Neutrophil (primary cell): ENCODE data around the gene TLDC2.
A peak's percentile ranks its signal among the peaks of the same experiment; 100 is the strongest.
"Not testable (repeated sequence)": the region's sequence is repeated elsewhere in the genome, so short reads cannot be mapped to it uniquely, and the experiment has no call there.

ENCODE experiments used
- H3K27ac ChIP-seq: fragments of 200-600 bp; sonication (generic); 2 replicates; pipeline ENCODE4 v1.5.1; 2016; ENCODE audit warnings: mild to moderate bottlenecking, moderate library complexity
- H3K27me3 ChIP-seq: fragments of 200-600 bp; sonication (generic); 2 replicates; pipeline ENCODE4 v1.6.0; 2016; ENCODE audit warnings: mild to moderate bottlenecking
- H3K36me3 ChIP-seq: fragments of 200-600 bp; sonication (generic); 2 replicates; pipeline ENCODE4 v1.5.1; 2017
- H3K4me1 ChIP-seq, 2 experiments: fragments of 200-600 bp in 1 of 2; sonication (generic) in 1 of 2; 1 replicate in 1 of 2; 2 replicates in 1 of 2; pipeline versions ENCODE4 v1.5.1 to v1.6.1; 2013 to 2016; ENCODE audit warnings: low read depth in 1 of 2, low read length in 1 of 2, mild to moderate bottlenecking in 1 of 2, moderate library complexity in 1 of 2; ENCODE audit not compliant: control insufficient read depth in 1 of 2, insufficient read depth in 1 of 2
- H3K4me3 ChIP-seq, 2 experiments: fragments of 200-600 bp in 1 of 2; sonication (generic) in 1 of 2; 1 replicate in 1 of 2; 2 replicates in 1 of 2; pipeline ENCODE4 v1.5.1; 2013 to 2016; ENCODE audit warnings: low read depth in 1 of 2, low read length in 1 of 2, mild to moderate bottlenecking in 1 of 2, moderate library complexity in 1 of 2
- H3K9me3 ChIP-seq: fragments of 200-600 bp; sonication (generic); 2 replicates; pipeline ENCODE4 v1.5.1; 2016
- TF ChIP-seq, protein P1 (sequence below): fragments of 200-600 bp; sonication (generic); IDR thresholded peaks from 2 replicates; pipeline ENCODE4 v1.5.1; 2016; ENCODE audit warnings: antibody characterized with exemption

TLDC2 gene

DNA sequence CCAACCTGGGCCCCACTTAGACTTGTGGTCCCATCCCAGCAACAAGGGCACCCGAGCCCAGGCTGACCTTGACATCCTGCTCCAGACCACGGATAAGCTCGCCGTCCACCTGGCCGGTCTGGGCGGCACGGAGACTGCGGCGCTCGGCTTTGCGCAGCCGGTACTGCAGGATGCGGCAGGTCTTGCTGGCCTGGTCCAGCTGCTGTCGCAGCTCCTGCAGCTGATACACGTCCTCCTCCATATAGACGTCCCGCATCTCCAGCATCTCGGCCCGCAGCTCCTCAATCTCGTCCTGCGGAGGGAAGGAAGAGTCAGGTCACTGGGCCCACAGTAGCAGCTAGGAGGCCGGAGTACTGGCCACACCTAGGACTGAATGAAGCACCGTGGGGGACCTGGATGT lies 36.8 kb upstream of the TLDC2 start:
- H3K4me3 ChIP-seq: no peak overlapping the region

DNA sequence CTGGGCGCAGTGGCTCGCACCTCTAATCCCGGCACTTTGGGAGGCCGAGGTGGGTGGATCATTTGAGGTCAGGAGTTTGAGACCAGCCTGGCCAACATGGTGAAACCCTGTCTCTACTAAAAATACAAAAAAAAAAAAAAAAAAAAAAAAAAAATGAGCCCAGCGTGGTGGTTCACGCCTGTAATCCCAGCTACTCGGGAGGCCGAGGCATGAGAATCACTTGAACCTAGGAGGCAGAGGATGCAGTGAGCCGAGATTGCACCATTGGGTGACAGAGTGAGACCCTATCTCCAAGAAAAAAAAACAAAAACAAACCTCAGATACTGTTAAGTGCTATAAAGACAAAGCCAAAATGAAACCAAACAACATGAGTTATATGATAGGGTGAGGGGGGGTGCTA lies 34.9 kb upstream of the TLDC2 start:
- not testable (repeated sequence) for H3K27me3 ChIP-seq, H3K4me3 ChIP-seq, H3K9me3 ChIP-seq, H3K36me3 ChIP-seq
- peaks cover 40 to 47% of the 10 kb centered on the region in 2 experiments for H3K4me1 ChIP-seq
- peak overlapping the region; percentile 92 for H3K27ac ChIP-seq

More for the DNA sequence above, 36.8 kb upstream of the TLDC2 start:
- Histone ChIP-seq H3K27me3 (no peaks in the 10 kb centered on the region), H3K4me1 (peaks cover 49 to 53% of the 10 kb centered on the region in 2 experiments), H3K9me3 (no peaks in the 10 kb centered on the region), H3K27ac (no peak overlapping the region), H3K36me3 (no peaks in the 10 kb centered on the region)
- TF ChIP-seq, protein P1, sequence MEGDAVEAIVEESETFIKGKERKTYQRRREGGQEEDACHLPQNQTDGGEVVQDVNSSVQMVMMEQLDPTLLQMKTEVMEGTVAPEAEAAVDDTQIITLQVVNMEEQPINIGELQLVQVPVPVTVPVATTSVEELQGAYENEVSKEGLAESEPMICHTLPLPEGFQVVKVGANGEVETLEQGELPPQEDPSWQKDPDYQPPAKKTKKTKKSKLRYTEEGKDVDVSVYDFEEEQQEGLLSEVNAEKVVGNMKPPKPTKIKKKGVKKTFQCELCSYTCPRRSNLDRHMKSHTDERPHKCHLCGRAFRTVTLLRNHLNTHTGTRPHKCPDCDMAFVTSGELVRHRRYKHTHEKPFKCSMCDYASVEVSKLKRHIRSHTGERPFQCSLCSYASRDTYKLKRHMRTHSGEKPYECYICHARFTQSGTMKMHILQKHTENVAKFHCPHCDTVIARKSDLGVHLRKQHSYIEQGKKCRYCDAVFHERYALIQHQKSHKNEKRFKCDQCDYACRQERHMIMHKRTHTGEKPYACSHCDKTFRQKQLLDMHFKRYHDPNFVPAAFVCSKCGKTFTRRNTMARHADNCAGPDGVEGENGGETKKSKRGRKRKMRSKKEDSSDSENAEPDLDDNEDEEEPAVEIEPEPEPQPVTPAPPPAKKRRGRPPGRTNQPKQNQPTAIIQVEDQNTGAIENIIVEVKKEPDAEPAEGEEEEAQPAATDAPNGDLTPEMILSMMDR: no peak

DNA sequence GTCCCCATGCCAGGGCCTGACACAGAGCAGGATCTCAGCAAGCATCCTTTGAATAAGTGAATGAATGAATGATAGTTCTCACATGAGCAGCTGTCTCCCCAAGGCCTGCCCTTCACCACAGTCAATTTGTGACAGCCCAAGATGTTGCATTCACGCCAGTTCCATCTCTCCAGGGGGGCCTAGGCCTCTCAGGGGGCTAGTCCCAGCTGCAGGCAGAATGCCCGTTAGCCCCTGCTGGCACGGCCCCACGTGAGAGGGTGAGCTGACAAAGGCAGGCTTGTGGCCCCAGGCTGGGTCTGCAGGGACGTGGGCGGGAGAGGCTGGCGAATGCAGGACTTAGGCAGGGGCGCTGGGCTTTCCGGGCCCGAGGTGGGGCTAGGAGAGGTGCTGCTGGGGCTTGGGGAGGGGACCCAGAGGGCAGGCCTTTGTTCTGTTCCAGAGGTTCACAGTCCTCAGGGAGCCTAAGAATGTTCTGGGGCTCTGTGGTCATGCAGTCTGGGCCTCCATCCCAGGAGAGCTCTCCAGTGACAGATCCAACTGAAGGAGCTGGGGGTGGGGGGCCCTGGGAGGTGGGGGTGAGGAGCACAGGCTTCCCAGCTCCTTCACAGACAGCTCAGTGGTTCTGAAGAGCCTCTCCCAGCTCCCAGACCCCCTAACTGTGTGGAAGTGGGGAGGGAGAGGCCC lies 30.5 kb upstream of the TLDC2 start:
- no peaks in the 10 kb centered on the region for H3K36me3 ChIP-seq
- TF ChIP-seq, protein P1: no peak
- peaks cover 29 to 35% of the 10 kb centered on the region in 2 experiments for H3K4me1 ChIP-seq
- no peaks in the 10 kb centered on the region for H3K27me3 ChIP-seq
- no peaks in the 10 kb centered on the region for H3K9me3 ChIP-seq
- H3K27ac ChIP-seq: no peak overlapping the region
- H3K4me3 ChIP-seq: no peak overlapping the region

DNA sequence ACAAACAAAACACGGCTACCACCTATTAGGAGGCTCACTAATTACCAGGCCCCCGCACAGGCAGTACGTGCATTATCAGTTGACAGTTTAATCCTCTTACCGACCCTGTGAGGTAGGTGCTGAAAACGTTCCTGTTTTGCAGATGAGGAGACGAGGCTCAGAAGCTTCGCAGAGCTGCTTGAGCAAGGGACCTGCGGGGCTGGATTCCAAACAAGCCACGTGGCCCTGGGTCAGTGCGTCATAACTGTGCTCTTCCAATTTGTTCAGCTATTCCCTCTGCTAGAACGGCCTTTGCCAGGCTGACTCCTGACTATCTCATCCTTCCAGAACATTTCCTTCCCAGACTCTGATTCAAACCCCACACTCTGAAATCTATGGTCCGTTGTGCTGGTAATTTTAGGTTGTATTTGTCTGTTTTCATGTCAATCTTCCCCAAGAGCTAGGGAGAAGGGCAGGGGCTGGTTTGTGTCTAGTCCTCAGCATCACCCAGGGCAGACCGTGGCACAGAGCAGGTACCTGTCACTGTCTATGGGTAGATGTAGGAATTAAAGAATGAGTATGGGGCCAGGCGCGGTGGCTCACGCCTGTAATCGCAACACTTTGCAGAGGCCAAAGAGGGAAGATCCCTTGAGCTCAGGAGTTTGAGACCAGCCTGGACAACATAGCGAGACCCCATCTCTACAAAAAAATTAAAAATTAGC lies 28.8 kb upstream of the TLDC2 start:
- H3K4me1 ChIP-seq: peaks cover 18 to 24% of the 10 kb centered on the region in 2 experiments
- H3K36me3 ChIP-seq: no peaks in the 10 kb centered on the region
- H3K27ac ChIP-seq: no peak overlapping the region
- H3K27me3 ChIP-seq: no peaks in the 10 kb centered on the region
- H3K4me3 ChIP-seq: no peak overlapping the region
- H3K9me3 ChIP-seq: no peaks in the 10 kb centered on the region
- TF ChIP-seq, protein P1: no peak

DNA sequence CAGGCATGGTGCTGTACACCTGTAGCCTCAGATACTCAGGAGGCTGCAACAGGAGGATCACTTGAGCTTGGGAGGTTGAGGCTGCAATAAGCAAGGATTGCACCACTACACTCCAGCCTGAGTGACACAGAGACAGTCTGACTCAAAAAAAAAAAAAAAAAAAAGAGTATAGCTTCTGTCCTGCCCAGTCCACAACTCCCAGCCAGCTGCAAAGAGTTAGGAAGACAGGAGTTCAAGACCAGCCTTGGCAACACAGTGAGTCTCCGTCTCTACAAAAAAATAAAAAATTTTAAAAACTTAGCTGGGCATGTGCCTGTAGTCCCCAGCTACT lies 28.3 kb upstream of the TLDC2 start:
- Histone ChIP-seq H3K9me3 (no peaks in the 10 kb centered on the region), H3K4me3 (no peak overlapping the region), H3K27ac (no peak overlapping the region), H3K36me3 (no peaks in the 10 kb centered on the region), H3K4me1 (peaks cover 13 to 19% of the 10 kb centered on the region in 2 experiments), H3K27me3 (no peaks in the 10 kb centered on the region)
- TF ChIP-seq, protein P1: no peak

DNA sequence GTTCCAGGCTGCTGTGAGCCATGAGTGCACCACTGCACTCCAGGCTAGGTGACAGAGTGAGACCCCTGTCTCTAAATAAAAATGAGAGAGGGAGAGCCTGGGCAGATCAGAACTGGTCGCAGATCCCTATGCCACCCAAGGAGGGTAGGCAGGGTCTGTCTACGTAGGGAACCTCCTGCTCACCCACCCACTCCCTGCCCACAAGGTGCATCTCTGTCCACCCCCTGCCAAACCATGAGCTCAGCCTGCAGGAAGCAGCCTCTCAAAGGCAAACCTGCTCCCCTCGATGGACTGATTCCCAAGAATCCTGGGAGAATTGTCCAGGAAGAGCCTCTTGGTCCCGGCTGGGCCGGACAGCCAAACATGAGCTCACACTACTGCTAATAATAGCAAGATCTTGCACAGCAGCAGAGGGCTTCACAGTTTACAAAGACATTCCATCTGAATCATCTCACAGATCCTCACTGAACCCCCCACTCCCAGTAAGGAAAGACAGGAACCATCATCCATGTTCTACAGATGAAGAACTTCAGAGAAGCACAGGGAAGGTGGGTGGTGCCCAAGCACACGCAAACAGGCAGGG lies 27.8 kb upstream of the TLDC2 start:
- Histone ChIP-seq H3K4me3 (no peak overlapping the region), H3K4me1 (peaks cover 8 to 14% of the 10 kb centered on the region in 2 experiments), H3K27ac (no peak overlapping the region), H3K9me3 (no peaks in the 10 kb centered on the region), H3K27me3 (no peaks in the 10 kb centered on the region), H3K36me3 (no peaks in the 10 kb centered on the region)
- TF ChIP-seq, protein P1: no peak
